HL-60 (cell line): ENCODE data around the gene ADCY3.

Experiments used
- DNase-seq, 2 experiments: peaks; one replicate each; pipeline ENCODE4 v3.0.0-alpha.2; 2010 to 2020; ENCODE audit warnings: low read depth in 1 of 2, low spot score in 1 of 2
- H3K27ac ChIP-seq: fragments of 250-450 bp; sonication (Bioruptor Pico); replicated peaks from 2 replicates; pipeline ENCODE4 v1.5.1; 2020; ENCODE audit warnings: mild to moderate bottlenecking, moderate library complexity
- H3K27me3 ChIP-seq: fragments of 250-450 bp; sonication (Bioruptor Pico); 2 replicates; pipeline ENCODE4 v1.5.1; 2021; ENCODE audit warnings: mild to moderate bottlenecking, moderate library complexity; ENCODE audit not compliant: insufficient read depth, poor library complexity, severe bottlenecking
- H3K4me3 ChIP-seq: replicated peaks from 2 replicates; pipeline ENCODE4 v1.5.1; 2011; ENCODE audit warnings: mild to moderate bottlenecking, control low read depth, low read length; ENCODE audit not compliant: insufficient read depth
- GABPA ChIP-seq: IDR thresholded peaks from 2 replicates; pipeline ENCODE4 v1.6.1; 2012; ENCODE audit warnings: low read depth
- POLR2AphosphoS5 ChIP-seq: IDR thresholded peaks from 2 replicates; pipeline ENCODE4 v1.6.1; 2012; ENCODE audit warnings: low read depth
- REST ChIP-seq: IDR thresholded peaks from 2 replicates; pipeline ENCODE4 v1.6.1; 2012; ENCODE audit warnings: low read depth; ENCODE audit not compliant: insufficient replicate concordance
- SPI1 ChIP-seq: IDR thresholded peaks from 2 replicates; pipeline ENCODE4 v1.6.1; 2012; ENCODE audit warnings: low read depth, mild to moderate bottlenecking, borderline replicate concordance
- TF ChIP-seq, protein P1 (sequence below): IDR thresholded peaks from one replicate; pipeline ENCODE4 v1.5.1; 2011; ENCODE audit warnings: low read length, control low read depth, inconsistent platforms; ENCODE audit not compliant: insufficient read depth

Gene ADCY3

GRCh38 chr2:24839729-24840128 lies 80.3 kb downstream of the ADCY3 start:
- TF ChIP-seq REST (no peak), GABPA (no peak), SPI1 (no peak), POLR2AphosphoS5 (no peak)
- TF ChIP-seq, protein P1, sequence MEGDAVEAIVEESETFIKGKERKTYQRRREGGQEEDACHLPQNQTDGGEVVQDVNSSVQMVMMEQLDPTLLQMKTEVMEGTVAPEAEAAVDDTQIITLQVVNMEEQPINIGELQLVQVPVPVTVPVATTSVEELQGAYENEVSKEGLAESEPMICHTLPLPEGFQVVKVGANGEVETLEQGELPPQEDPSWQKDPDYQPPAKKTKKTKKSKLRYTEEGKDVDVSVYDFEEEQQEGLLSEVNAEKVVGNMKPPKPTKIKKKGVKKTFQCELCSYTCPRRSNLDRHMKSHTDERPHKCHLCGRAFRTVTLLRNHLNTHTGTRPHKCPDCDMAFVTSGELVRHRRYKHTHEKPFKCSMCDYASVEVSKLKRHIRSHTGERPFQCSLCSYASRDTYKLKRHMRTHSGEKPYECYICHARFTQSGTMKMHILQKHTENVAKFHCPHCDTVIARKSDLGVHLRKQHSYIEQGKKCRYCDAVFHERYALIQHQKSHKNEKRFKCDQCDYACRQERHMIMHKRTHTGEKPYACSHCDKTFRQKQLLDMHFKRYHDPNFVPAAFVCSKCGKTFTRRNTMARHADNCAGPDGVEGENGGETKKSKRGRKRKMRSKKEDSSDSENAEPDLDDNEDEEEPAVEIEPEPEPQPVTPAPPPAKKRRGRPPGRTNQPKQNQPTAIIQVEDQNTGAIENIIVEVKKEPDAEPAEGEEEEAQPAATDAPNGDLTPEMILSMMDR, result no peak
- Histone ChIP-seq H3K27ac (no peak overlapping the region), H3K27me3 (no peaks in the 10 kb centered on the region), H3K4me3 (no peak overlapping the region)
- DNase-seq, result no peak

DNA sequence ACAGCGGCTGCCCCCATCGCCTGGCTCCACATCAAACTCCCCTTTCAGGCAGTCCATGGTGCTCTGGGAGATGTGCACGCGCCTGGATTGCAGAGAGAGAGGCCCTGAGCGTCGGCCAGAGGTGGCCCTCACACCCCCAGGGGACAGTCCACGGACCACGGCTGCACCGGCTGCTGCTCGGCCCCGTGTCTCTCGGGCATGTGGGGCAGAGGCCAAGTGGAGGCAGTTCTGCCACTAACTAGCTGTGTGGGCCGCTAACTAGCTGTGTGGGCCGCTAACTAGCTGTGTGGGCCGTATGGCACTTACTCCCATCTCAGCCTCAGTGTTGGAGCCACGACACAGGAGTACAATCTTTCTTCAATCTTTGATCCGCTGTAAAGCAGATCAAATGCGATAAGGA lies 81.5 kb downstream of the ADCY3 start:
- Histone ChIP-seq H3K4me3 (no peak overlapping the region), H3K27me3 (no peaks in the 10 kb centered on the region), H3K27ac (no peak overlapping the region)
- no peak for DNase-seq
- no peak for TF ChIP-seq REST
- TF ChIP-seq GABPA, result no peak
- TF ChIP-seq, protein P1, result no peak
- TF ChIP-seq SPI1, result no peak
- TF ChIP-seq POLR2AphosphoS5, result no peak

- H3K4me3 ChIP-seq, result no peak overlapping the region
- DNase-seq, result no peak
- no peak for TF ChIP-seq POLR2AphosphoS5
- TF ChIP-seq, protein P1, result no peak
- TF ChIP-seq SPI1, result no peak
- no peak for TF ChIP-seq GABPA
- TF ChIP-seq REST, result no peak
Measured at GRCh38 chr2:24837996-24838513, 82.0 kb downstream of the ADCY3 start.

More at GRCh38 chr2:24837996-24838513, 82.0 kb downstream of the ADCY3 start:
- Histone ChIP-seq H3K27ac (no peak overlapping the region), H3K27me3 (no peaks in the 10 kb centered on the region)
